ENCODE data around the gene NSMCE4A.
A peak's percentile ranks its signal among the peaks of the same experiment; 100 is the strongest.

The NSMCE4A gene

DNA sequence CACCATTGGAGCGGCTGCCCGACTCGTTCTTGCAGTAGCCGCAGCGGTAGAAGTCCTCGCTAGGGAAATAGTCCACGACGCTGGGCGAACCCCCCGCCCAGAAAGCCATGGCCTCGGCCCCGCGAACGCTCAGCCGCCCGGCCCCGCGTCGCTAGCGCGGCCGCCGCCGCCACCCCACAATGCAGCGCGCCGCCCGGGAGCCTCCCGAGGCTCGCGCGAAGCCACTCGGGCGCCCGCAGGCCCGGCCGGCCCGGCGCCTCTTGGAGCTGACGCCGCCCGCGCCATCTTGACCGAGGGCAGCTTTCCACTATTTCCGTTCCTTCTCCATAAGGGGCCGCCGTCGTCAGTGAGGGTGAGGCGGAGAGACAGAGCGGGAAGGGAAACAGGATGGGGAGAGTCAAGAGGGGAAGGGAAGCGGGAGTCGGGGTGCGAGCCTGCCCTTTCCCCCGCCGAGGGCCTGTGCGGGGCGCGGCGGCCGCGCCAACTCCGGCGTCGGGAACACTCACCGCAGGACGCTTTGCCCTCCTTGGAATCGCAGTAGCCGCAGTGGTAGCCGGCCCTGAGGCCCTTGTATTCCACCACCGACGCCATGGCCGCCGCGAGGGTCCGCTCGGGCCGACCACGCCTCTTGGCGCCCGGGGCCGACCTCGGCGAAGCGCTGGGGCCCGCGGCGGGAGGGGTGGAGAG, 47.0 kb downstream of the NSMCE4A start, which contains the start of gene ATE1:
Gene ATE1 (minus strand): TSS at position 191 of the 687 bp plus-strand sequence. CDS start 82 bp downstream, at position 109.
- H3K4me3 ChIP-seq (ENCODE audit: control insufficient read depth in 1 of 7, extremely low read depth in 1 of 7, insufficient read depth in 4 of 7, low read depth in 2 of 7, low read length in 6 of 7), result peak within 1 kb of the TSS; percentile 90 to 98 (median 96)
- WGBS (ENCODE audit: insufficient coverage), result under 1% methylated on average over 85 of the region's 87 CpGs
- ChIA-PET POLR2A (no interaction called here), CTCF (interaction anchor here (0.6 kb wide), 1 partner anchor 20 kb away, joined by 3 read pairs; no protein-coding TSS in a partner anchor)
- H3K27ac ChIP-seq (ENCODE audit: insufficient read depth in 1 of 2, low read depth in 1 of 2, low read length in 2 of 2, poor library complexity in 1 of 2, severe bottlenecking in 2 of 2), result peak within 1 kb of the TSS; percentile 87 to 93
- peaks cover 0 to 4% (median 2%) of the 10 kb centered on the region in 4 experiments for H3K36me3 ChIP-seq (ENCODE audit: control insufficient read depth in 4 of 4, insufficient read depth in 4 of 4, low read length in 3 of 4)
- no peaks in the 10 kb centered on the region for H3K9me3 ChIP-seq (ENCODE audit: control extremely low read depth in 1 of 5, control insufficient read depth in 4 of 5, insufficient read depth in 2 of 5, low read depth in 1 of 5, low read length in 4 of 5)
- H3K4me1 ChIP-seq (ENCODE audit: control extremely low read depth in 1 of 4, control insufficient read depth in 4 of 4, insufficient read depth in 4 of 4, low read length in 3 of 4), result peaks cover 4 to 17% (median 10%) of the 10 kb centered on the region in 4 experiments
- DNase-seq, result peak; percentile 87 to 91 (median 88)
- H3K27me3 ChIP-seq (replicated peaks in 2 of 5; ENCODE audit: control insufficient read depth in 4 of 5, insufficient read depth in 5 of 5, low read length in 4 of 5), result no peaks in the 10 kb centered on the region

DNA sequence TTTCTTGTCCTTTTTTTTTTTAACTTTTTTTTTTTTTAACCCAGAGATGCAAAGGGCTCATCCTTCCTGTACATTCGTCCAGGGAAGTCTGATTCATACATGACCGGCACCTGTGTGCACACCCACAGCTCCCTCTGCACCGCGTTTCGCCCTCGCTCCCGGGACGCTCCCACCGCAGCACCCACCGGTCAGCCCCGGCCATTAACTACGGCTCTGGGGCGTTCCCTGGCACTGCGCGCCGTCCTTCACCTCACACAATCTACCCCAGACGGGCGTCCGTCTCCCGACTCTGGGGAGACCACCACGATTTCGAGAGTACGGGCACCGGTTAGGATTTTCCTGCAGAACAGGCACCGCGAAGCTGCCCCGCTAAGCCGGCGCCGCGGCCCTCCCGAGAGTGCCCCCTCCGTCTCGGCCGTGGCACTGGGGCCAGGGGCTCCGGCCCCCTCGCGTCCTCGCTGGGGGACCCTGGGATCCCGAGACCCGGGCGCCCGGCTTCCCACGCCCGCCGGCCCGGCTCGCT, 47.6 kb downstream of the NSMCE4A start:
- H3K27ac ChIP-seq (ENCODE audit: insufficient read depth in 1 of 2, low read depth in 1 of 2, low read length in 2 of 2, poor library complexity in 1 of 2, severe bottlenecking in 2 of 2), result peak overlapping the region; percentile 87 to 93
- CTCF ChIA-PET, result no interaction called here
- H3K4me3 ChIP-seq (ENCODE audit: control insufficient read depth in 1 of 7, extremely low read depth in 1 of 7, insufficient read depth in 4 of 7, low read depth in 2 of 7, low read length in 6 of 7), result peak overlapping the region; percentile 90 to 98 (median 96)
- DNase-seq, result no peak
- H3K27me3 ChIP-seq (replicated peaks in 2 of 5; ENCODE audit: control insufficient read depth in 4 of 5, insufficient read depth in 5 of 5, low read length in 4 of 5), result no peaks in the 10 kb centered on the region
- peaks cover 0 to 8% (median 3%) of the 10 kb centered on the region in 4 experiments for H3K36me3 ChIP-seq (ENCODE audit: control insufficient read depth in 4 of 4, insufficient read depth in 4 of 4, low read length in 3 of 4)
- peaks cover 4 to 17% (median 10%) of the 10 kb centered on the region in 4 experiments for H3K4me1 ChIP-seq (ENCODE audit: control extremely low read depth in 1 of 4, control insufficient read depth in 4 of 4, insufficient read depth in 4 of 4, low read length in 3 of 4)
- no peaks in the 10 kb centered on the region for H3K9me3 ChIP-seq (ENCODE audit: control extremely low read depth in 1 of 5, control insufficient read depth in 4 of 5, insufficient read depth in 2 of 5, low read depth in 1 of 5, low read length in 4 of 5)
- POLR2A ChIA-PET, result no interaction called here
- WGBS (ENCODE audit: insufficient coverage), result 0% methylated on average over 32 of the region's 48 CpGs

DNA sequence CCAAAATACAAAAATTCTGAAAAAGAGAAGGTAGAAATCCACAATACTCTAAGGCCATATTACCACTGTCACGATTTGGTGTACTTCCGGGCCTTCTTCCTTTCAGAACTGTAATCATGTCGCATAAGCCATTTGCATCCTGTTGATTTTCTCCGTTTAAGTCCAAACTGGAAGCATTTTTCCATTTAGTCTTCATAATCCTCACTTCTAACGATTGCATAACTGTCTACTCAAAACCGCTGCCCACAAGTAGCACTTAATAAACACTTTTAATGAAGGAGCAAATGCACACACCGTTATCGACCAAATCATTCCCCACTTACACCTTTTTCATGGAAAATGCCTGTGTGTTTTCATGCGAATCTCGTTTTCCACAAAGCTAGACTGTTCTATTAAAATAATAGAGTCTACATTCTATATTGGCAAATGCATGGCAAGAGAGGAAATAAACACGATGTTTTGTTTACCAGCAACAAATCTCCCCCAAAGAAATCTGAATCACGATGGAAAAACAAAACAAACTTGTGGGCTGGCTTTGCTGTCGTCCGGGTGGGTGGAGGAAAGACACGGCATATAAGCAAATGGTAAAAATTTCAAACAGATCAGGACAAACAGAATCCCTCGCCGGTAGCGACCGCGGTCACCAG, 48.2 kb downstream of the NSMCE4A start:
- ChIA-PET POLR2A (no interaction called here), CTCF (no interaction called here)
- peak overlapping the region; percentile 90 to 98 (median 96) for H3K4me3 ChIP-seq (ENCODE audit: control insufficient read depth in 1 of 7, extremely low read depth in 1 of 7, insufficient read depth in 4 of 7, low read depth in 2 of 7, low read length in 6 of 7)
- H3K9me3 ChIP-seq (ENCODE audit: control extremely low read depth in 1 of 5, control insufficient read depth in 4 of 5, insufficient read depth in 2 of 5, low read depth in 1 of 5, low read length in 4 of 5), result no peaks in the 10 kb centered on the region
- peak; percentile 10 to 61 (median 57) for DNase-seq
- no peaks in the 10 kb centered on the region for H3K27me3 ChIP-seq (replicated peaks in 2 of 5; ENCODE audit: control insufficient read depth in 4 of 5, insufficient read depth in 5 of 5, low read length in 4 of 5)
- H3K36me3 ChIP-seq (ENCODE audit: control insufficient read depth in 4 of 4, insufficient read depth in 4 of 4, low read length in 3 of 4), result peaks cover 1 to 8% (median 5%) of the 10 kb centered on the region in 4 experiments
- peaks cover 4 to 17% (median 10%) of the 10 kb centered on the region in 4 experiments for H3K4me1 ChIP-seq (ENCODE audit: control extremely low read depth in 1 of 4, control insufficient read depth in 4 of 4, insufficient read depth in 4 of 4, low read length in 3 of 4)
- WGBS (ENCODE audit: insufficient coverage), result 0% methylated on average over 11 of the region's 20 CpGs
- peak overlapping the region; percentile 87 to 93 for H3K27ac ChIP-seq (ENCODE audit: insufficient read depth in 1 of 2, low read depth in 1 of 2, low read length in 2 of 2, poor library complexity in 1 of 2, severe bottlenecking in 2 of 2)

DNA sequence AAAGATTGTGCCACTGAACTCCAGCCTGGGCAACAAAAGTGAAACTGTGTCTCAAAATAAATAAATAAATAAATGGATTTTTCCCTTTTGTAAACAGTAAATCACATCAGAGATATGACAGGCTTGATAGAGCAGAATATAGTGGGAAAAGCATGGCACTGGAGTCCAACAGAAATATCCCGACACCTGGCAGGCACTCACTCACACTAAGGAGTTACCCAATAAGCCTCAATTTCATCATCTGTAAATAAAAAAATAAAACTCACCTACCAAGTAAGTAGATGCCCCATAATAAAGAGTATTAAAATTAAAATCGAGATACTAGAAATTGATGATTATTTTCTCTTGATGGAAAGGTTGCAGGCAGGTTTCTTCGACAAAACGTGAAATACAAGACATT, 48.9 kb downstream of the NSMCE4A start:
- Histone ChIP-seq H3K9me3 (ENCODE audit: control extremely low read depth in 1 of 5, control insufficient read depth in 4 of 5, insufficient read depth in 2 of 5, low read depth in 1 of 5, low read length in 4 of 5) (no peaks in the 10 kb centered on the region), H3K4me1 (ENCODE audit: control extremely low read depth in 1 of 4, control insufficient read depth in 4 of 4, insufficient read depth in 4 of 4, low read length in 3 of 4) (peaks cover 4 to 17% (median 10%) of the 10 kb centered on the region in 4 experiments), H3K27me3 (replicated peaks in 2 of 5; ENCODE audit: control insufficient read depth in 4 of 5, insufficient read depth in 5 of 5, low read length in 4 of 5) (no peaks in the 10 kb centered on the region), H3K27ac (ENCODE audit: insufficient read depth in 1 of 2, low read depth in 1 of 2, low read length in 2 of 2, poor library complexity in 1 of 2, severe bottlenecking in 2 of 2) (peak overlapping the region in 1 of 2 experiments; percentile 93), H3K4me3 (ENCODE audit: control insufficient read depth in 1 of 7, extremely low read depth in 1 of 7, insufficient read depth in 4 of 7, low read depth in 2 of 7, low read length in 6 of 7) (peak overlapping the region in 5 of 7 experiments; percentile 90 to 98 (median 96)), H3K36me3 (ENCODE audit: control insufficient read depth in 4 of 4, insufficient read depth in 4 of 4, low read length in 3 of 4) (peaks cover 3 to 14% (median 11%) of the 10 kb centered on the region in 4 experiments)
- DNase-seq, result no peak
- WGBS (ENCODE audit: insufficient coverage), result no CpG with 5 or more reads among the region's 4 CpGs
- CTCF ChIA-PET, result interaction anchor here (0.6 kb wide), 2 partner anchors 49 to 429 kb away, joined by 3 read pairs; partner anchors contain the start of gene NSMCE4A
- POLR2A ChIA-PET, result no interaction called here

DNA sequence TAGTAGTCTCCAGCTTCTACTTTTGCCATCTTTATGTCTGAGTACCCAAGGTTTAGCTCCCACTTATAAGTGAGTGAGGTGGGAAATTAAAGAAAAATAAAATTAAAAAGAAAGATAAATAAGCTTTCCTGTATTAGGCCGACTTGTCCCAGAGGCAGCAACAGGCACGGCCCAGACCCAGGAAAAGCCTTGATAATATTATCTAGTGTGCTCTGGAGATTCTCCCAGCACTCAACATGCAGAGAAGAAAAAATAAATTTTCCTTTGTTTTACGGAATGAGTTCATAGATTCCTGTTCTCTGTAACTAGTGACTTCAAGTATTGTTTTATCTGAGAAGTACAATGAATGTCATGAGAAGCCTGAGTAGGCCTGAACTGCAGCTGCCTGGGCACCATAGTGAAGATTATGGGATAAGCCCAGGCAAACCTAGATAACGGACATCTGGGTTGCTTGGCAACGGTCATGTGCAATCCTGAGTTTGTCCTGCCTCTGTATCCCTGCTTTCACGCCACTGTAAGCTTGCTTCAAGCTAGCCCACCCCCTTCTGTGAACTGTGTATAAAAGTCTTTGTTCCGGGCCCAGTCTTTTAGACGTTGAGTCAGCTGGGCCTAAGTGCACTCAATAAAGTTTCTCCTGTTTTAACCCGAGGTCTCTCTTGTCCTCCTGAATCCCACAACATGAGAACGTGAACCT, 53.6 kb downstream of the NSMCE4A start:
- H3K27ac ChIP-seq (ENCODE audit: insufficient read depth in 1 of 2, low read depth in 1 of 2, low read length in 2 of 2, poor library complexity in 1 of 2, severe bottlenecking in 2 of 2), result no peak overlapping the region
- DNase-seq, result no peak
- POLR2A ChIA-PET, result no interaction called here
- no peak overlapping the region for H3K4me3 ChIP-seq (ENCODE audit: control insufficient read depth in 1 of 7, extremely low read depth in 1 of 7, insufficient read depth in 4 of 7, low read depth in 2 of 7, low read length in 6 of 7)
- no peaks in the 10 kb centered on the region for H3K9me3 ChIP-seq (ENCODE audit: control extremely low read depth in 1 of 5, control insufficient read depth in 4 of 5, insufficient read depth in 2 of 5, low read depth in 1 of 5, low read length in 4 of 5)
- WGBS (ENCODE audit: insufficient coverage), result 90% methylated on average over 6 of the region's 10 CpGs
- CTCF ChIA-PET, result no interaction called here
- no peaks in the 10 kb centered on the region for H3K27me3 ChIP-seq (replicated peaks in 2 of 5; ENCODE audit: control insufficient read depth in 4 of 5, insufficient read depth in 5 of 5, low read length in 4 of 5)
- peaks cover 4 to 31% (median 22%) of the 10 kb centered on the region in 4 experiments for H3K36me3 ChIP-seq (ENCODE audit: control insufficient read depth in 4 of 4, insufficient read depth in 4 of 4, low read length in 3 of 4)
- H3K4me1 ChIP-seq (ENCODE audit: control extremely low read depth in 1 of 4, control insufficient read depth in 4 of 4, insufficient read depth in 4 of 4, low read length in 3 of 4), result peaks cover 0 to 5% (median 4%) of the 10 kb centered on the region in 4 experiments

DNA sequence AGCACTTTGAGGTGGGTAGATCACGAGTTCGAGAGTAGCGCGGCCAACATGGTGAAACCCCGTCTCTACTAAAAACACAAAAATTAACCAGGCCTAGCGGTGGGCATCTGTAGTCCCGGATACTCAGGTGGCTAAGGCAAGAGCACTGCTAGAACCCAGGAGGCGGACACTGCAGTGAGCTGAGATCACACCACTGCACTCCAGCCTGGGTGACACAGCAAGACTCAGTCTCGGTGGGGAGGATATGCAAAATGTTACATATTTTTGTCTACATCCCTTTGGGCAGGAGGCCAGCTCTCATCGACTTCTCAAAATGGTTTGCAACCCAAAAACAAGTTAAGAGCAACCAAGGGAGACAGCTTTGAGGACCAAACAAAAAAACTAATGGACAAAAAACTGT, 55.4 kb downstream of the NSMCE4A start:
- no peak overlapping the region for H3K27ac ChIP-seq (ENCODE audit: insufficient read depth in 1 of 2, low read depth in 1 of 2, low read length in 2 of 2, poor library complexity in 1 of 2, severe bottlenecking in 2 of 2)
- H3K36me3 ChIP-seq (ENCODE audit: control insufficient read depth in 4 of 4, insufficient read depth in 4 of 4, low read length in 3 of 4), result peaks cover 4 to 32% (median 24%) of the 10 kb centered on the region in 4 experiments
- peaks cover 0 to 5% (median 1%) of the 10 kb centered on the region in 4 experiments for H3K4me1 ChIP-seq (ENCODE audit: control extremely low read depth in 1 of 4, control insufficient read depth in 4 of 4, insufficient read depth in 4 of 4, low read length in 3 of 4)
- ChIA-PET POLR2A (no interaction called here), CTCF (no interaction called here)
- no peaks in the 10 kb centered on the region for H3K9me3 ChIP-seq (ENCODE audit: control extremely low read depth in 1 of 5, control insufficient read depth in 4 of 5, insufficient read depth in 2 of 5, low read depth in 1 of 5, low read length in 4 of 5)
- 90% methylated on average over 9 of the region's 10 CpGs for WGBS (ENCODE audit: insufficient coverage)
- peak in 1 of 3 donors; percentile 29 for DNase-seq
- H3K27me3 ChIP-seq (replicated peaks in 2 of 5; ENCODE audit: control insufficient read depth in 4 of 5, insufficient read depth in 5 of 5, low read length in 4 of 5), result no peaks in the 10 kb centered on the region
- H3K4me3 ChIP-seq (ENCODE audit: control insufficient read depth in 1 of 7, extremely low read depth in 1 of 7, insufficient read depth in 4 of 7, low read depth in 2 of 7, low read length in 6 of 7), result no peak overlapping the region

Data from common myeloid progenitor, CD34-positive (primary cell).